Osteocyte (in vitro differentiated cells): ENCODE data around the gene ZNF521. TPM values are rescaled to one million over a fixed set of nuclear protein-coding genes. Genes with fewer than 3 reads are reported as not detected.

Experiments used
- DNase-seq: peaks from one replicate; pipeline ENCODE4 v3.0.0; 2021; ENCODE audit warnings: mixed read lengths; ENCODE audit not compliant: unreplicated experiment; ENCODE audit errors: extremely low spot score
- H3K27ac Mint-ChIP-seq: one replicate; pipeline ENCODE4 v1.8.0; 2021; ENCODE audit warnings: mild to moderate bottlenecking, mixed read lengths; ENCODE audit not compliant: unreplicated experiment
- H3K27me3 Mint-ChIP-seq: one replicate; pipeline ENCODE4 v1.8.0; 2021; ENCODE audit warnings: mixed read lengths; ENCODE audit not compliant: unreplicated experiment
- H3K36me3 Mint-ChIP-seq: one replicate; pipeline ENCODE4 v1.8.0; 2021; ENCODE audit warnings: mixed read lengths; ENCODE audit not compliant: unreplicated experiment
- H3K4me1 Mint-ChIP-seq: one replicate; pipeline ENCODE4 v1.8.0; 2021; ENCODE audit warnings: mixed read lengths; ENCODE audit not compliant: unreplicated experiment
- H3K4me3 Mint-ChIP-seq: one replicate; pipeline ENCODE4 v1.8.0; 2021; ENCODE audit warnings: mild to moderate bottlenecking, moderate library complexity, mixed read lengths; ENCODE audit not compliant: unreplicated experiment
- H3K9me3 Mint-ChIP-seq: one replicate; pipeline ENCODE4 v1.8.0; 2021; ENCODE audit warnings: mixed read lengths; ENCODE audit not compliant: unreplicated experiment
- total RNA-seq: library from RNA; stranded (reverse); gene quantifications from 2 replicates; pipeline ENCODE4 v1.2.1, GENCODE V29; 2021
- TF ChIP-seq, protein P1 (sequence below): fragments of 200-600 bp; sonication (generic); IDR thresholded peaks from 2 replicates; pipeline ENCODE4 v1.5.0; 2021; ENCODE audit warnings: antibody characterized with exemption, mild to moderate bottlenecking, moderate library complexity

The ZNF521 gene
- total RNA-seq, 1 donor from 2014 or later: 57.1 TPM

DNA sequence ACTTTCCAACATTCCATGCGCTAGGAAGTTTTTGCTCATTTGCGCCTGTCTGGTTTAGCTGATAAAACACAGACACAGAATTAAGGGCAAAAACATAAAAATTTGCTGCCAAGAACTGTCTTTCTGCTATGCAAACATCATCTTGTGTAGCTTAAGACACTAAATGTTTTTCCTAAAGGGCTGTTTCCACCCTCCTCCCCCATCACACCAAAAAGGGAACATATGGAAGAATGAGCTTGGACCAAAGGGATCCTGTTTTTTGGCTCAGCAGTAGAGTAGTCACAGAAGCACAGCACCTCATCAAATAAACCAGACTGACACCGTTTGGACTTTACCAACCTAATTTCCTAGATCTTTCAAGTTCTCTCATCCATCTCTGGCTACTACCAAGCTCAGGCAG lies 210.1 kb downstream of the ZNF521 start:
- H3K4me1 Mint-ChIP-seq: peaks cover 9% of the 10 kb centered on the region
- peaks cover under 1% of the 10 kb centered on the region for H3K36me3 Mint-ChIP-seq
- no peak overlapping the region for H3K4me3 Mint-ChIP-seq
- DNase-seq: no peak
- TF ChIP-seq, protein P1, sequence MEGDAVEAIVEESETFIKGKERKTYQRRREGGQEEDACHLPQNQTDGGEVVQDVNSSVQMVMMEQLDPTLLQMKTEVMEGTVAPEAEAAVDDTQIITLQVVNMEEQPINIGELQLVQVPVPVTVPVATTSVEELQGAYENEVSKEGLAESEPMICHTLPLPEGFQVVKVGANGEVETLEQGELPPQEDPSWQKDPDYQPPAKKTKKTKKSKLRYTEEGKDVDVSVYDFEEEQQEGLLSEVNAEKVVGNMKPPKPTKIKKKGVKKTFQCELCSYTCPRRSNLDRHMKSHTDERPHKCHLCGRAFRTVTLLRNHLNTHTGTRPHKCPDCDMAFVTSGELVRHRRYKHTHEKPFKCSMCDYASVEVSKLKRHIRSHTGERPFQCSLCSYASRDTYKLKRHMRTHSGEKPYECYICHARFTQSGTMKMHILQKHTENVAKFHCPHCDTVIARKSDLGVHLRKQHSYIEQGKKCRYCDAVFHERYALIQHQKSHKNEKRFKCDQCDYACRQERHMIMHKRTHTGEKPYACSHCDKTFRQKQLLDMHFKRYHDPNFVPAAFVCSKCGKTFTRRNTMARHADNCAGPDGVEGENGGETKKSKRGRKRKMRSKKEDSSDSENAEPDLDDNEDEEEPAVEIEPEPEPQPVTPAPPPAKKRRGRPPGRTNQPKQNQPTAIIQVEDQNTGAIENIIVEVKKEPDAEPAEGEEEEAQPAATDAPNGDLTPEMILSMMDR: no peak
- H3K27me3 Mint-ChIP-seq: no peaks in the 10 kb centered on the region
- H3K27ac Mint-ChIP-seq: no peak overlapping the region
- no peaks in the 10 kb centered on the region for H3K9me3 Mint-ChIP-seq

DNA sequence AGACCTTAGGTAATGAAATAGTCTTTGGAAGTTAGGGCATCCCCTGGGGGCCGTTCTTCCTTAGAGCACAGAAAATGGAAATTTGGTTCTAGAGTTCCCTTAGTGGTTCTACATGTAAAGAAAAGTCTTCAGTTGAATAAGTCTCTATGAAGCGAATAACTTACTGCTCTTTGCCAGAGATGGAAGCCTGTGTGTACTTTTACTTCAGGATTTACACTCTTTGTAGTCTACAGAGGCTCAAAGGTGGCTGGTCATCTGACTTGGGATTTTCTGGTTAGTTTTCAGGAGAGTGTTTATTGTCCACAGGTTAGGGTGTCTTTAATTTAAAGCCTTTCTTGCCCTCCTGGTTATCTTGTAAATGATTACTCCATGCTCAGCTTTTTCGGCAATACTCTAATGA lies 210.6 kb downstream of the ZNF521 start:
- H3K27ac Mint-ChIP-seq: no peak overlapping the region
- no peaks in the 10 kb centered on the region for H3K36me3 Mint-ChIP-seq
- no peaks in the 10 kb centered on the region for H3K9me3 Mint-ChIP-seq
- no peak overlapping the region for H3K4me3 Mint-ChIP-seq
- DNase-seq: no peak
- no peaks in the 10 kb centered on the region for H3K27me3 Mint-ChIP-seq
- TF ChIP-seq, protein P1: no peak
- peaks cover 11% of the 10 kb centered on the region for H3K4me1 Mint-ChIP-seq

DNA sequence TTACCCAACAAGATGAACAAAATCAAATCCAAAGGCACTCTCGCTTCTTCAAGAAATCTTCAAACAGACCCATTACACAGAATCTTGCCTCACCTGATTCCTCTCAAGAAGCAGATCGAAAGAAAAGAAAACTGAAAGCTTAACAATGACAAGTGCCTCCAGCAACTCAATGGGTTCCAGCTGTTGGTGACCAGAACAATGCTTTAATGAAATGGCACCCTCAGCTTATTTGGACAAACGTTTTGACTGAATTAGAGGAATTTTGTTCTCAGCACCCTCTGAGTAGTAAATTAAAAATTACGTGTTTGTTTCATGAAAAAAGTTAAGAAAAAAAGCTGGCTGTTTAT lies 211.0 kb downstream of the ZNF521 start:
- H3K4me3 Mint-ChIP-seq: no peak overlapping the region
- no peaks in the 10 kb centered on the region for H3K36me3 Mint-ChIP-seq
- H3K27me3 Mint-ChIP-seq: no peaks in the 10 kb centered on the region
- DNase-seq: no peak
- H3K27ac Mint-ChIP-seq: no peak overlapping the region
- TF ChIP-seq, protein P1: no peak
- H3K4me1 Mint-ChIP-seq: peaks cover 11% of the 10 kb centered on the region
- H3K9me3 Mint-ChIP-seq: no peaks in the 10 kb centered on the region

DNA sequence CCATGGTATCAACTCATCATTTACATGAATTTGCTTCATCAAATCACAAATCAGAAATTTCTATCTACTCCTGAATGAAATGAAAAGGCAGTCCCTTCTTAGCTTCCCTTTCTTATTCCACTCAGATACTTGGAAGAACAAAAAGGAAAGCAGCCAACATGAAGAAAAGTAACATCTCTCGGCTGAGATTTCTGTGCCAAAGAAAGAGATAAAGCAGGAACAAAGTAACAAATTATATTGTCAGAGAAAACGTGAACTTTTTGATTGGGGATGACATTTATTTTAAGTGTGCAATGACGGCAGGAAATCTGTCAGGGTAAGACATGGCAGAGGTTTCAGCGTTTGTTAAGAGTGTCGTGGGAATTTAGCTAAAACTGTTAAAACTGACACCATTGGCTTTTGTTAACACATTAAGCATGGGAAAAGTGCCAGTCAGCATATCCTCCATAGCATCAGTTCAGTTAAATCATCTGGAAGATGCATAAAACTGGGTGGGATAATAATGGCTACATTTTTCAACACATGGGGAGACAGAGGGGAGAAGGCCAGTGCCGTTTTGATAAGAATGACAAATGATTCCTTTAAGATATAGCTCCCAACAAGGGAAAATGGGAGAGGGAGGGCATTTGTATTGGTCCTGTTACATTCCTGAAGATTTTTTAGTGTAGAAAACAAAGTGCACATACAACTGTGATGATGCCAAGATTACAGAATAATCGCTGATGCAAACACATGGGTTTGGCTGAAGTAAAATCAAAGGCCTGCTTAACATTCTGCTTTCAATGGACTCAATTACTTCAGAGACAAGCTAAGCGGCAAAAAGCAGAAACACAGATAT lies 211.6 kb downstream of the ZNF521 start:
- no peak overlapping the region for H3K27ac Mint-ChIP-seq
- no peaks in the 10 kb centered on the region for H3K36me3 Mint-ChIP-seq
- no peaks in the 10 kb centered on the region for H3K27me3 Mint-ChIP-seq
- no peak overlapping the region for H3K4me3 Mint-ChIP-seq
- TF ChIP-seq, protein P1: no peak
- H3K9me3 Mint-ChIP-seq: no peaks in the 10 kb centered on the region
- peaks cover 13% of the 10 kb centered on the region for H3K4me1 Mint-ChIP-seq
- no peak for DNase-seq

DNA sequence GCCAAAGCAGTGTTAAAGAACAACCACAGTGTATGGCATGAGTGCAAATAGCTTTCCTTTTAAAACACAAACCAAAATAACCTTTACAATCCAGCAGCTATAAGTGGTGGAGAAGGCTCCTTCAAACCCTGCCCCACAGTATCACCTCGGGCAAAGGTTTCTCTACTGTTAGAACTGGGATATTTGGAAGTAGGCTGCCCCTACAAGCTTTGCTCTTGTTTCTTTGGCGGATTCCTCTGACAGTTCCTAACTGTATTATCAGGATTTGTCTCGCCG lies 214.8 kb downstream of the ZNF521 start:
- TF ChIP-seq, protein P1: no peak
- no peaks in the 10 kb centered on the region for H3K27me3 Mint-ChIP-seq
- H3K27ac Mint-ChIP-seq: no peak overlapping the region
- peaks cover 13% of the 10 kb centered on the region for H3K4me1 Mint-ChIP-seq
- no peaks in the 10 kb centered on the region for H3K36me3 Mint-ChIP-seq
- H3K4me3 Mint-ChIP-seq: no peak overlapping the region
- no peak for DNase-seq
- H3K9me3 Mint-ChIP-seq: no peaks in the 10 kb centered on the region
